NCI-H1092 (cell line): ENCODE data around the gene TMEM167A.

ENCODE experiments used
- DNase-seq: peaks from one replicate; lab custom pipeline; 2025; lab: John Stamatoyannopoulos, UW

TMEM167A gene

GRCh38 chr5:83035373-83036100 lies 41.7 kb downstream of the TMEM167A start:
- peak; percentile 88 for DNase-seq

GRCh38 chr5:83034528-83035207 lies 42.5 kb downstream of the TMEM167A start:
- peak; percentile 14 for DNase-seq

GRCh38 chr5:83034036-83034435 lies 43.2 kb downstream of the TMEM167A start:
- DNase-seq, result peak; percentile 42

- DNase-seq, result no peak
Measured at GRCh38 chr5:83031381-83031780, 45.8 kb downstream of the TMEM167A start.

- DNase-seq, result no peak
Measured at GRCh38 chr5:83029912-83030311, 47.3 kb downstream of the TMEM167A start.

GRCh38 chr5:83026930-83027687 lies 50.1 kb downstream of the TMEM167A start:
- DNase-seq, result no peak

- no peak for DNase-seq
Measured at GRCh38 chr5:83026516-83026915, 50.7 kb downstream of the TMEM167A start.

GRCh38 chr5:83025690-83026478 lies 51.3 kb downstream of the TMEM167A start:
- DNase-seq, result no peak

- DNase-seq, result no peak
Measured at GRCh38 chr5:83022334-83022733, 54.9 kb downstream of the TMEM167A start.

GRCh38 chr5:83015676-83016075 lies 61.5 kb downstream of the TMEM167A start:
- DNase-seq, result no peak

- DNase-seq, result no peak
Measured at GRCh38 chr5:83011985-83012384, 65.2 kb downstream of the TMEM167A start.

- DNase-seq, result no peak
Measured at GRCh38 chr5:83009408-83009807, 67.8 kb downstream of the TMEM167A start.

GRCh38 chr5:83007755-83008154 lies 69.4 kb downstream of the TMEM167A start:
- DNase-seq, result no peak

GRCh38 chr5:83006683-83007283 lies 70.4 kb downstream of the TMEM167A start:
- no peak for DNase-seq

GRCh38 chr5:83003791-83004190 lies 73.4 kb downstream of the TMEM167A start:
- no peak for DNase-seq
